ENCODE results near the gene ASCL2. TPM values are rescaled to one million over a fixed set of nuclear protein-coding genes. Genes with fewer than 3 reads are reported as not detected.

Gene ASCL2
- total RNA-seq, 1 donor from 2014 or later = not detected

GRCh38 chr11:2296913-2297622 is 26.7 kb upstream of the ASCL2 start:
- no peak overlapping the region for H3K27ac ChIP-seq
- peak in 1 of 2 donors; percentile 43 for DNase-seq (ENCODE audit: low spot score in 2 of 2)
- TF ChIP-seq CTCF (IDR thresholded peaks at IDR 0.05) = no peak
- H3K27me3 ChIP-seq = no peaks in the 10 kb centered on the region
- no peaks in the 10 kb centered on the region for H3K36me3 ChIP-seq
- H3K9me3 ChIP-seq = no peaks in the 10 kb centered on the region
- intact Hi-C loops (cut with DNase I) = no loop called here
- H3K4me3 ChIP-seq = no peak overlapping the region
- H3K4me1 ChIP-seq = no peaks in the 10 kb centered on the region

DNA sequence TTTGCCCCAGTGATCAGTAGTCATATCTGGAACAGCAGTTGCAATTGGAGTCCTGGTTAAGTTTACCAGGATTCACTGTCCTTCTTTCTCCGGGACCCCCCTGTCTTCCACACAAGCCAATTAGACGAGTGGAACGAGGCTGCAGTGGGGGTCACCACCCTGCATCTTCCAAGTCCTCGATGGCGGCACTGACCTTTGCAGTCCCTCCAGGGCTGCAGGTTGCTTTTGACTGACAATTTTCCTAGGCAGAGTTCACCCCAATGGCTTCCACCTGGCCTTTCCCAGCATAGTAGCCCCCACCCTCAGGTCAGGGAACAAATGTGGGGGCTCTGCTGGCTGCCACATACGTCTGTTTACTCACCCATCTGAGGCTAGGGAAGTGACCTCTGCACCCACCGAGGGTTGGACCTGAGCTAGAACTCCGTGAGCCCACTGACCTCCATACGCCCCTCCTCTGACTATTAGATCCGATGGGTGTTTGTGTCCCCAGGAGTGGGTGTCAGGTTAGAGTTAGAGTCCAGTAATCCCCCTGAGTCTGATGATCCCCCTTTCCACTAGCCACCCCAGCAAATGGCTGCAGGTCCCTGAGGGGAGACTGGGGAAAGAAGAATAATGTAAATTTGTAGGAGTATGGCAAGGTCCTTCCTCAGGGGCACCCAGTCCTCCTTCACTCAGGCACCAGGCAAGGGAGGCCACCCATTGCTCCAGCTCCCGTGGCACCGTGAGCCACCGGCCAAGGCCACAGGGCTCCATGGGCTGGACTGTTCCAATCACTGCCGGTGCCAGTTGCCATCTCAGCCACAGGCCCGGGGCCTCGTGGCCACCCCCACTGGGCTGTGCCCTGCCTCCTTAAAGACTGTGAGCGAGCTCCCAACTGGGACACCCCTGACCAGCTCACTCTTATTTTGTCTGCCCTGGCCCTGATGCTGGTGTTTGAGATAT is 25.9 kb upstream of the ASCL2 start:
- H3K4me3 ChIP-seq = no peak overlapping the region
- intact Hi-C loops (cut with DNase I) = no loop called here
- H3K4me1 ChIP-seq = no peaks in the 10 kb centered on the region
- TF ChIP-seq CTCF (IDR thresholded peaks at IDR 0.05) = no peak
- no peaks in the 10 kb centered on the region for H3K27me3 ChIP-seq
- no peaks in the 10 kb centered on the region for H3K36me3 ChIP-seq
- H3K9me3 ChIP-seq = no peaks in the 10 kb centered on the region
- no peak overlapping the region for H3K27ac ChIP-seq
- DNase-seq (ENCODE audit: low spot score in 2 of 2) = peak in 1 of 2 donors; percentile 46

- H3K36me3 ChIP-seq = no peaks in the 10 kb centered on the region
- intact Hi-C loops (cut with DNase I) = no loop called here
- peak in 1 of 2 donors; percentile 50 for DNase-seq (ENCODE audit: low spot score in 2 of 2)
- H3K9me3 ChIP-seq = no peaks in the 10 kb centered on the region
- H3K27ac ChIP-seq = no peak overlapping the region
- H3K27me3 ChIP-seq = no peaks in the 10 kb centered on the region
- H3K4me1 ChIP-seq = no peaks in the 10 kb centered on the region
- H3K4me3 ChIP-seq = no peak overlapping the region
- TF ChIP-seq CTCF (IDR thresholded peaks at IDR 0.05) = no peak
These were observed 24.5 kb upstream of the ASCL2 start for GRCh38 chr11:2294926-2295290.

DNA sequence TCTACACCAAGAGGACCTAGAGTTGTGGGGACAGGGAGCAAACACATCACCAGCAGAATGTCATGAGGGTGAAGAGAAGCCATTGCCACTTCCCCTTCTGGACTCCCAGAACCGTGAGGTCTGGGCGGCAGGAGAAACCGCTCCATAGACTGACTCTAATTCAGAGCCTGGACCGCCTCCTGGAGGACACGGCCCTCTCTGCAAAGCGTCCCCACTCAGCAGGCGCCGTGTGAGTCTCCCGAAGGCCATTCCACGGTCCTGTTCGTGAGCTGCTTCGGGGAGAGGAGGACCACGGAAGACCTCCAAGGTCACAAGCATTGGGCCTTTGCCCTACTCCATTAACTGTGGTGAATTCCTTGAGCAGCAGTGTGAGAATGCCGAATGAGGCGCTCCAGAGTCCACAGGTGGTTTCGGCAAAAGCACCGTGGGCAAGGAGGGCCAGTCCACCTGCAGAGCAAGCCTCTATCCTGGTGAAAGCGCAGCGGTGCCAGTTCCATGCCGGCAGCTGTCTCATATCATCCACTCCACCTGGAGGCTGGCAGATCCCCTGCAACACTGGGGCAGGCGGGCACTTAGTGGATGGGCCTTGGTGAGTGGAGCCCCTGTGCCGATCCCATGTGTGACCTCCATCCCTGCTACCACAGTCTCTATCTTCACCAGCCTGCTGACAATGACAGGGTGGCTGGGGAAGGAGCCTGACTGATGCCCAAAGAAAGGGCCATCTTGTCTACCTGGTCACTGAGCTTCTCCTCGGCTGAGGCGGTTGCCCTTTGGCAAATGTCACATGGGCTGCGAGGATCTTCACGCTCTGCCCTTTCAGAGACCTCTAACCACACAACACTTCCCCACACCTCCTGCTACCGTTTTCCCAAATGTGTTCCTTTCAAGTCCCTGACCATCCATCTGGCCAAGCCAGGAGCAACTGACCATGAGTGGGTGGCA is 23.9 kb upstream of the ASCL2 start:
- no peaks in the 10 kb centered on the region for H3K27me3 ChIP-seq
- DNase-seq (ENCODE audit: low spot score in 2 of 2) = peak in 1 of 2 donors; percentile 61
- no peaks in the 10 kb centered on the region for H3K36me3 ChIP-seq
- no peak for TF ChIP-seq CTCF (IDR thresholded peaks at IDR 0.05)
- H3K4me3 ChIP-seq = no peak overlapping the region
- H3K27ac ChIP-seq = no peak overlapping the region
- H3K4me1 ChIP-seq = no peaks in the 10 kb centered on the region
- intact Hi-C loops (cut with DNase I) = no loop called here
- no peaks in the 10 kb centered on the region for H3K9me3 ChIP-seq

DNA sequence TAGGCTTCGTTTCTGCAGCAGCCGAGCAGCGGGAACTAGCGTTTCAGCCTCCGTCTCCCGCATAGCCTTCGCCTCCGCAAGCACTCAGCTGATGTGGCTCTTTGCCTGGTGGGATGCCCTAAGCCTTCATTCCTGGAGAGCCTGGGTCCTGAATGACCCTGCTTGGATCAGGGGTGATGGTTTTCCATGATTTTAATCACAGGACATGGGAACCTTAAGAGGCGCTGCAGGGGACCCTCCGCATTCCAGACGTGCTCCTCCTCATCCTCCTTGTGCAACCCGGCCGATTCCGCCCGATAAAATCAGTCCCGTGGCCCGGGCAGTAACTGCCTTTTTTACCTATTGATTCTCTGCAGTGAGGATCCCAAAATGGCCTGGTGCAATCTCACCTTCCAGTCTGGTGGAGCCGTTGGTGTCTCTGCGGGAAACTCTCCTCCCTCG is 23.2 kb upstream of the ASCL2 start:
- TF ChIP-seq CTCF (IDR thresholded peaks at IDR 0.05) = no peak
- intact Hi-C loops (cut with DNase I) = no loop called here
- Histone ChIP-seq H3K27me3 (no peaks in the 10 kb centered on the region), H3K27ac (no peak overlapping the region), H3K4me3 (no peak overlapping the region), H3K9me3 (no peaks in the 10 kb centered on the region), H3K4me1 (no peaks in the 10 kb centered on the region), H3K36me3 (no peaks in the 10 kb centered on the region)
- DNase-seq (ENCODE audit: low spot score in 2 of 2) = no peak

Measured in ascending aorta (tissue), 2 donors.